GM18508 (cell line): Measurements from ENCODE around the gene ZACN.

Experiments
- ATAC-seq: cut with Tn5 transposase; IDR thresholded peaks from one replicate; pipeline ENCODE4 v1.9.1; 2021; ENCODE audit warnings: moderate number of reproducible peaks; ENCODE audit not compliant: insufficient read depth, unreplicated experiment

The ZACN gene

GRCh38 chr17:76125922-76126321, 46.9 kb downstream of the ZACN start:
- no peak for ATAC-seq

GRCh38 chr17:76130473-76130872, 51.5 kb downstream of the ZACN start:
- ATAC-seq: no peak

GRCh38 chr17:76131051-76131691, 52.2 kb downstream of the ZACN start:
- no peak for ATAC-seq

- no peak for ATAC-seq
Observed at GRCh38 chr17:76131692-76132573, 53.0 kb downstream of the ZACN start.
